ENCODE results near the gene EDNRA.

- TF ChIP-seq CTCF (IDR thresholded peaks at IDR 0.05) (no peak), POLR2A (IDR thresholded peaks at IDR 0.05) (no peak)
These were observed 401 bp upstream of the EDNRA start for GRCh38 chr4:147480502-147480890.

Measured in esophagus squamous epithelium (tissue), 4 donors.